ENCODE data around the gene COLQ.
A peak's percentile ranks its signal among the peaks of the same experiment; 100 is the strongest.

COLQ gene

DNA sequence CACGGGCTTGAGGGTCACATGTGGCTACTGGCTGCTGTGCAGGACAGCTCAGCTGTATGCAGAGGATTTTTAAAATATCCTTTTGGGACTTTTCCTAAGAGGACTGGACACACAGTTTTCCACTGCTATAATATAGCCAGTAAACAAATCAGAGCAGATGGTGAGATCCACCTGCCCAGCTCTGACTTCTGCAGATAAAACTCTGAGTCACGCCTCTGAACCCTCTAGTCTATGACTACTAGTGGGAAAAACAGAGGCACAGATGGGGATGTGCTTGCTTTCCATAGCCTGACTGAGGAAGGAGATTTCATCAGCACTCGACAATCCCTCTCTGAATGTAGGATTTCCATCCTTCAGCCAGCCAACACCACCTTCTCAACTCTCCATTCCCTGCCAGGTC lies 45.1 kb downstream of the COLQ start:
- Histone ChIP-seq H3K4me3 (ENCODE audit: low read depth, low read length) (no peak overlapping the region), H3K4me1 (ENCODE audit: control insufficient read depth in 1 of 2, insufficient read depth in 2 of 2, low read length in 2 of 2) (peaks cover 0 to 2% of the 10 kb centered on the region in 2 experiments), H3K9me3 (ENCODE audit: insufficient read depth, low read depth, low read length) (no peaks in the 10 kb centered on the region), H4K12ac (ENCODE audit: low read depth, low read length) (no peak overlapping the region), H3K4ac (ENCODE audit: low read depth, low read length) (no peak overlapping the region), H3K9ac (ENCODE audit: low read length) (no peak overlapping the region), H4K91ac (ENCODE audit: low read depth, low read length) (no peak overlapping the region), H2BK120ac (ENCODE audit: insufficient read depth, low read length, poor library complexity) (no peak overlapping the region), H2BK12ac (ENCODE audit: low read length) (no peak overlapping the region), H3K36me3 (ENCODE audit: control insufficient read depth in 1 of 2, insufficient read depth in 2 of 2, low read length in 2 of 2) (no peaks in the 10 kb centered on the region), H4K8ac (ENCODE audit: low read depth, low read length) (no peak overlapping the region), H3K27ac (ENCODE audit: low read depth, low read length) (no peak overlapping the region), H3K4me2 (ENCODE audit: low read length) (no peak overlapping the region), H3K79me2 (ENCODE audit: control insufficient read depth, insufficient read depth, low read length, poor library complexity) (no peaks in the 10 kb centered on the region), H3K18ac (ENCODE audit: low read length) (no peak overlapping the region), H3K23ac (ENCODE audit: low read length) (no peak overlapping the region), H3K79me1 (ENCODE audit: low read length) (peaks cover 2% of the 10 kb centered on the region), H3K27me3 (ENCODE audit: insufficient read depth, low read length) (no peaks in the 10 kb centered on the region), H2AK5ac (ENCODE audit: low read length) (no peak overlapping the region), H2AFZ (ENCODE audit: insufficient read depth, low read length, poor library complexity) (no peak overlapping the region), H3K14ac (ENCODE audit: low read length) (no peak overlapping the region), H2BK5ac (ENCODE audit: low read depth, low read length, poor library complexity) (no peak overlapping the region)
- DNase-seq, result peak in 1 of 2 donors; percentile 19
- no CpG with 5 or more reads among the region's 3 CpGs for WGBS (ENCODE audit: extremely low coverage, insufficient coverage, insufficient read length)

DNA sequence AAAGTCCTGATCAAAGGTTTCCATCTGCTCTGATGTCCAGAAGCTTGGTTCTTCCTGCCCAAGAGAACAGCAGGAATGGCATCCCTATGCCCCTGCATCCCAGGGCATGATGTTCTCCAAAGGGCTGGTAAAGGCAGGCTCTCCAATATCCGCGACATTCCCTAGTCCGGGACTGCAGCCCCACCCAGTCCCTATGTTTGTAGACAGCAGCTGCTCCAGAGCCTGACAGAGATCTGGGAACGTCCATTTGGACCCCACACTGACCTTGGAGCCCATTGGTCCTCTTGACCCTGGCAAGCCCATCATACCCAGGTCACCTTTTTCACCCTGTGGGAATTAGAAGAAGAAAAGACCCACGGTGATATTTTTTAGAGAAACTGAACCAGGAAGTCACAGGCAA lies 46.3 kb downstream of the COLQ start:
- Histone ChIP-seq H3K4me2 (ENCODE audit: low read length) (no peak overlapping the region), H3K4me3 (ENCODE audit: low read depth, low read length) (no peak overlapping the region), H4K12ac (ENCODE audit: low read depth, low read length) (no peak overlapping the region), H3K23ac (ENCODE audit: low read length) (no peak overlapping the region), H3K27me3 (ENCODE audit: insufficient read depth, low read length) (no peaks in the 10 kb centered on the region), H3K79me1 (ENCODE audit: low read length) (peaks cover 2% of the 10 kb centered on the region), H2AFZ (ENCODE audit: insufficient read depth, low read length, poor library complexity) (no peak overlapping the region), H3K36me3 (ENCODE audit: control insufficient read depth in 1 of 2, insufficient read depth in 2 of 2, low read length in 2 of 2) (no peaks in the 10 kb centered on the region), H2AK5ac (ENCODE audit: low read length) (no peak overlapping the region), H3K18ac (ENCODE audit: low read length) (no peak overlapping the region), H3K27ac (ENCODE audit: low read depth, low read length) (no peak overlapping the region), H2BK5ac (ENCODE audit: low read depth, low read length, poor library complexity) (no peak overlapping the region), H3K4me1 (ENCODE audit: control insufficient read depth in 1 of 2, insufficient read depth in 2 of 2, low read length in 2 of 2) (peaks cover 0 to 2% of the 10 kb centered on the region in 2 experiments), H3K4ac (ENCODE audit: low read depth, low read length) (no peak overlapping the region), H3K9ac (ENCODE audit: low read length) (no peak overlapping the region), H4K91ac (ENCODE audit: low read depth, low read length) (no peak overlapping the region), H3K14ac (ENCODE audit: low read length) (no peak overlapping the region), H4K8ac (ENCODE audit: low read depth, low read length) (no peak overlapping the region), H3K9me3 (ENCODE audit: insufficient read depth, low read depth, low read length) (no peaks in the 10 kb centered on the region), H2BK120ac (ENCODE audit: insufficient read depth, low read length, poor library complexity) (no peak overlapping the region), H2BK12ac (ENCODE audit: low read length) (no peak overlapping the region), H3K79me2 (ENCODE audit: control insufficient read depth, insufficient read depth, low read length, poor library complexity) (no peaks in the 10 kb centered on the region)
- WGBS (ENCODE audit: extremely low coverage, insufficient coverage, insufficient read length), result no CpG with 5 or more reads among the region's 5 CpGs
- DNase-seq, result no peak

GRCh38 chr3:15471861-15472260 lies 49.6 kb downstream of the COLQ start:
- H2BK120ac ChIP-seq (ENCODE audit: insufficient read depth, low read length, poor library complexity), result no peak overlapping the region
- H3K27ac ChIP-seq (ENCODE audit: low read depth, low read length), result no peak overlapping the region
- no peak overlapping the region for H3K4me3 ChIP-seq (ENCODE audit: low read depth, low read length)
- H4K8ac ChIP-seq (ENCODE audit: low read depth, low read length), result no peak overlapping the region
- no peak overlapping the region for H3K9ac ChIP-seq (ENCODE audit: low read length)
- H3K4me2 ChIP-seq (ENCODE audit: low read length), result no peak overlapping the region
- H2BK5ac ChIP-seq (ENCODE audit: low read depth, low read length, poor library complexity), result no peak overlapping the region
- H3K4ac ChIP-seq (ENCODE audit: low read depth, low read length), result no peak overlapping the region
- no peak overlapping the region for H3K23ac ChIP-seq (ENCODE audit: low read length)
- DNase-seq, result no peak
- H4K91ac ChIP-seq (ENCODE audit: low read depth, low read length), result no peak overlapping the region
- H3K79me1 ChIP-seq (ENCODE audit: low read length), result peaks cover under 1% of the 10 kb centered on the region
- no peaks in the 10 kb centered on the region for H3K4me1 ChIP-seq (ENCODE audit: control insufficient read depth in 1 of 2, insufficient read depth in 2 of 2, low read length in 2 of 2)
- H2BK12ac ChIP-seq (ENCODE audit: low read length), result no peak overlapping the region
- H2AK5ac ChIP-seq (ENCODE audit: low read length), result no peak overlapping the region
- no peaks in the 10 kb centered on the region for H3K36me3 ChIP-seq (ENCODE audit: control insufficient read depth in 1 of 2, insufficient read depth in 2 of 2, low read length in 2 of 2)
- H3K27me3 ChIP-seq (ENCODE audit: insufficient read depth, low read length), result no peaks in the 10 kb centered on the region
- no peaks in the 10 kb centered on the region for H3K9me3 ChIP-seq (ENCODE audit: insufficient read depth, low read depth, low read length)
- no peaks in the 10 kb centered on the region for H3K79me2 ChIP-seq (ENCODE audit: control insufficient read depth, insufficient read depth, low read length, poor library complexity)
- WGBS (ENCODE audit: extremely low coverage, insufficient coverage, insufficient read length), result no CpG with 5 or more reads among the region's 3 CpGs
- H3K18ac ChIP-seq (ENCODE audit: low read length), result no peak overlapping the region
- H2AFZ ChIP-seq (ENCODE audit: insufficient read depth, low read length, poor library complexity), result no peak overlapping the region
- no peak overlapping the region for H4K12ac ChIP-seq (ENCODE audit: low read depth, low read length)
- no peak overlapping the region for H3K14ac ChIP-seq (ENCODE audit: low read length)

DNA sequence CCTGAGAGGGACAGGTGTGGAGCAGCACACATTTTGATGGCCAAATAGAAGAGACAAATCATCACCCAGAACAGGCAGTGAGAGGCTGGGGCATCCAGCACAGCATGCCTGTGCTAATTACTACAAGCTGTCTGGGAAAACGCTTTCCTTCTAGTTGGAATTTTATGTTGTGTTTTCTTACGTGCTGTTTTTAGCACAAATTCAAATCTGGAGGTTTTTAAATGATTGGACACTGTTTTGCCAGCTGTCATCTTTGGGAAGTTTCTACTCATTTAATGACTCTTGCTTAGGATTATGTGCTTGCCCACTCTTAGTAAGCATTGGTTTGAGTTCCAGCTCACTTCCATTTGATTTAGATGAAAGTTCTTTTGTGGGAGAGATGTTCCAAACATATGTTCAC lies 50.7 kb downstream of the COLQ start:
- Histone ChIP-seq H2AK5ac (ENCODE audit: low read length) (no peak overlapping the region), H2AFZ (ENCODE audit: insufficient read depth, low read length, poor library complexity) (no peak overlapping the region), H3K4me1 (ENCODE audit: control insufficient read depth in 1 of 2, insufficient read depth in 2 of 2, low read length in 2 of 2) (no peaks in the 10 kb centered on the region), H3K18ac (ENCODE audit: low read length) (no peak overlapping the region), H3K4ac (ENCODE audit: low read depth, low read length) (no peak overlapping the region), H3K27me3 (ENCODE audit: insufficient read depth, low read length) (no peaks in the 10 kb centered on the region), H2BK120ac (ENCODE audit: insufficient read depth, low read length, poor library complexity) (no peak overlapping the region), H3K79me2 (ENCODE audit: control insufficient read depth, insufficient read depth, low read length, poor library complexity) (no peaks in the 10 kb centered on the region), H3K36me3 (ENCODE audit: control insufficient read depth in 1 of 2, insufficient read depth in 2 of 2, low read length in 2 of 2) (no peaks in the 10 kb centered on the region), H3K79me1 (ENCODE audit: low read length) (no peaks in the 10 kb centered on the region), H4K91ac (ENCODE audit: low read depth, low read length) (no peak overlapping the region), H3K9ac (ENCODE audit: low read length) (no peak overlapping the region), H2BK5ac (ENCODE audit: low read depth, low read length, poor library complexity) (no peak overlapping the region), H3K23ac (ENCODE audit: low read length) (no peak overlapping the region), H3K4me3 (ENCODE audit: low read depth, low read length) (no peak overlapping the region), H3K9me3 (ENCODE audit: insufficient read depth, low read depth, low read length) (no peaks in the 10 kb centered on the region), H2BK12ac (ENCODE audit: low read length) (no peak overlapping the region), H3K14ac (ENCODE audit: low read length) (no peak overlapping the region), H3K4me2 (ENCODE audit: low read length) (no peak overlapping the region), H4K8ac (ENCODE audit: low read depth, low read length) (no peak overlapping the region), H3K27ac (ENCODE audit: low read depth, low read length) (no peak overlapping the region), H4K12ac (ENCODE audit: low read depth, low read length) (no peak overlapping the region)
- no CpG with 5 or more reads among the region's 2 CpGs for WGBS (ENCODE audit: extremely low coverage, insufficient coverage, insufficient read length)
- no peak for DNase-seq
